OCI-LY7 (cell line): ENCODE measurements around the gene CMSS1. TPM values are rescaled to one million over a fixed set of nuclear protein-coding genes. Genes with fewer than 3 reads are reported as not detected.

Experiments
- BruUV-seq: library from RNA; stranded (reverse); fragments of 400-500 nt; replicated peaks from 2 replicates; lab custom pipeline; 2021; lab: Mats Ljungman, UMichigan
- CTCF ChIA-PET: fragments of 300-600 bp; sonication (Branson Sonifier 250); formaldehyde crosslinking; loops from one replicate; lab custom pipeline; 2022; ENCODE audit warnings: antibody characterized with exemption; ENCODE audit not compliant: unreplicated experiment; lab: Charles Lee
- POLR2A ChIA-PET: fragments of 300-600 bp; sonication (Branson Sonifier 250); formaldehyde crosslinking; loops from one replicate; lab custom pipeline; 2022; ENCODE audit warnings: antibody characterized with exemption; lab: Charles Lee
- DNase-seq: peaks from one replicate; pipeline ENCODE4 v3.0.0-alpha.2; 2015; ENCODE audit warnings: low spot score
- H2AFZ ChIP-seq: fragments of 200-600 bp; sonication (generic), shearing (Covaris generic); 2 replicates; pipeline ENCODE4 v1.6.1; 2014; ENCODE audit warnings: mild to moderate bottlenecking, antibody characterized with exemption, low read length, moderate library complexity
- H3K27ac ChIP-seq: fragments of 200-600 bp; sonication (generic); 2 replicates; pipeline ENCODE4 v1.5.1; 2014; ENCODE audit warnings: mixed run types, low read depth, mild to moderate bottlenecking, moderate library complexity, low read length, inconsistent platforms; ENCODE audit not compliant: poor library complexity, severe bottlenecking
- H3K36me3 ChIP-seq: fragments of 200-600 bp; sonication (generic); 2 replicates; pipeline ENCODE4 v1.6.1; 2014; ENCODE audit warnings: mild to moderate bottlenecking, antibody characterized with exemption, low read length, moderate library complexity, mixed read lengths; ENCODE audit not compliant: insufficient read depth
- H3K4me1 ChIP-seq: fragments of 200-600 bp; sonication (generic); 2 replicates; pipeline ENCODE4 v1.5.1; 2014; ENCODE audit warnings: mild to moderate bottlenecking, low read length; ENCODE audit not compliant: insufficient read depth, poor library complexity, severe bottlenecking
- H3K4me2 ChIP-seq: fragments of 200-600 bp; sonication (generic); 2 replicates; pipeline ENCODE4 v1.6.1; 2014; ENCODE audit warnings: mild to moderate bottlenecking, low read length
- H3K4me3 ChIP-seq: fragments of 200-600 bp; sonication (generic); 2 replicates; pipeline ENCODE4 v1.5.1; 2014; ENCODE audit warnings: mild to moderate bottlenecking, low read depth, low read length; ENCODE audit not compliant: poor library complexity, severe bottlenecking
- H3K79me2 ChIP-seq: fragments of 200-600 bp; sonication (generic); 2 replicates; pipeline ENCODE4 v1.6.1; 2016; ENCODE audit warnings: low read depth, mild to moderate bottlenecking, low read length, moderate library complexity, mixed read lengths; ENCODE audit not compliant: insufficient read depth
- H3K9me2 ChIP-seq: fragments of 200-600 bp; sonication (generic); 2 replicates; pipeline ENCODE4 v1.6.1; 2016; ENCODE audit warnings: mild to moderate bottlenecking, low read length, mixed read lengths; ENCODE audit not compliant: insufficient read depth
- H3K9me3 ChIP-seq: fragments of 200-600 bp; sonication (generic); 2 replicates; pipeline ENCODE4 v1.6.1; 2014; ENCODE audit warnings: mild to moderate bottlenecking, mixed run types, low read length, mixed read lengths
- H4K20me1 ChIP-seq: fragments of 200-600 bp; sonication (generic); 2 replicates; pipeline ENCODE4 v1.6.1; 2014; ENCODE audit warnings: mild to moderate bottlenecking, antibody characterized with exemption, low read length, moderate library complexity, mixed read lengths; ENCODE audit not compliant: insufficient read depth
- CTCF ChIP-seq: fragments of 200-600 bp; sonication (generic); conservative IDR thresholded peaks from 2 replicates; pipeline ENCODE4 v1.5.1; 2014; ENCODE audit warnings: mild to moderate bottlenecking, antibody characterized with exemption, low read length, moderate library complexity, mixed read lengths
- EZH2phosphoT487 ChIP-seq: fragments of 200-600 bp; sonication (generic); IDR thresholded peaks from 2 replicates; pipeline ENCODE4 v1.6.1; 2018; ENCODE audit warnings: low read depth, borderline replicate concordance, mild to moderate bottlenecking, mixed run types, antibody characterized with exemption, low read length, moderate library complexity, mixed read lengths
- intact Hi-C: fragments of 100-400 bp; cut with micrococcal nuclease; formaldehyde crosslinking; loops from one replicate; pipeline ENCODE4 v1.10.0; 2022; ENCODE audit not compliant: unreplicated experiment
- total RNA-seq, 2 experiments: library from RNA; depleted of rRNA in 1 of 2; stranded (reverse); fragments of >200 nt in 1 of 2; shearing (Covaris generic) in 1 of 2; gene quantifications; 2 replicates each; pipeline ENCODE4 v1.2.3, GENCODE V29; 2014 to 2022

CMSS1 gene
- total RNA-seq, 2 experiments from 2014 or later = 25.7 to 46.6 TPM

DNA sequence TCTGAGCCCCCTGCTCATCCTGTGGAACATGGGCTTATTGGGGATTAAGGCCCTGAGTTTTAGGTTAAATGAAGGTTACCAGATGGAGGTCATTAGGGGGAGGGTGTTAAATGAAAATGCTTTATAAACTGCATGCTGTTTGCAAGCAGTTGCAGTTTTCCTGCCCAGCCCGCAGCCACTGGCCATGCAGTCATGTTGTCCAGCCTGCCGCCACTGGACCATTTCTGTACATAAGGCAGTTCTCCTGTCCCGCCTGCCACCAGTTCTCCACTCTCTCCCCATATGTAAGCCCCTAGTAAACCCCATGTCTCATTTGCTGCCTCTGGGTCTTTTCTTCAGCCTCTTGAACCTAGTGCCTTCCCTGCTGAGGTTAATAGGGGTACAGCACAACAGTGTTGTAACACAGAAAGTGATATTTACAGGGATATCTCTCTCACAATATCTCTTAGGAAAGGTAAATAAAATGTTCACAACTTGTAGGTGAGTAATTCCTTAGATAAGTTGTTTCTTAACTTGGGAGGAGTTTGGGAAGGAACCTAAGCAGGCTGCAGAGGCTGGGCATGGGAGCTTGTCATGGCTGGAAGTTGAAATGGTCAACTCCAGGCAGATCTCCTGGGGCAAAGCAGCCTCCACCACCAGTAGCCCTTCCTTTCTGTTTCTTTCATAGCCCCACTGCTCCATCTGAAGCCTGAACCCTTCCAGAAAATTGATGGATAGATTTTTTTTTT lies 148.2 kb downstream of the CMSS1 start:
- CTCF ChIA-PET = no interaction called here
- Histone ChIP-seq H3K4me3 (no peak overlapping the region), H4K20me1 (no peaks in the 10 kb centered on the region), H3K9me2 (no peaks in the 10 kb centered on the region), H3K79me2 (no peaks in the 10 kb centered on the region), H2AFZ (no peak overlapping the region), H3K36me3 (no peaks in the 10 kb centered on the region), H3K4me1 (no peaks in the 10 kb centered on the region), H3K27ac (no peak overlapping the region), H3K9me3 (no peaks in the 10 kb centered on the region), H3K4me2 (no peak overlapping the region)
- BruUV-seq = no TSS peak
- no peak for DNase-seq
- no peak for TF ChIP-seq EZH2phosphoT487
- TF ChIP-seq CTCF = no peak
- intact Hi-C loops = no loop called here
- POLR2A ChIA-PET = interaction anchor here (0.6 kb wide), 1 partner anchor 29 kb away, joined by 3 read pairs; no protein-coding TSS in a partner anchor

DNA sequence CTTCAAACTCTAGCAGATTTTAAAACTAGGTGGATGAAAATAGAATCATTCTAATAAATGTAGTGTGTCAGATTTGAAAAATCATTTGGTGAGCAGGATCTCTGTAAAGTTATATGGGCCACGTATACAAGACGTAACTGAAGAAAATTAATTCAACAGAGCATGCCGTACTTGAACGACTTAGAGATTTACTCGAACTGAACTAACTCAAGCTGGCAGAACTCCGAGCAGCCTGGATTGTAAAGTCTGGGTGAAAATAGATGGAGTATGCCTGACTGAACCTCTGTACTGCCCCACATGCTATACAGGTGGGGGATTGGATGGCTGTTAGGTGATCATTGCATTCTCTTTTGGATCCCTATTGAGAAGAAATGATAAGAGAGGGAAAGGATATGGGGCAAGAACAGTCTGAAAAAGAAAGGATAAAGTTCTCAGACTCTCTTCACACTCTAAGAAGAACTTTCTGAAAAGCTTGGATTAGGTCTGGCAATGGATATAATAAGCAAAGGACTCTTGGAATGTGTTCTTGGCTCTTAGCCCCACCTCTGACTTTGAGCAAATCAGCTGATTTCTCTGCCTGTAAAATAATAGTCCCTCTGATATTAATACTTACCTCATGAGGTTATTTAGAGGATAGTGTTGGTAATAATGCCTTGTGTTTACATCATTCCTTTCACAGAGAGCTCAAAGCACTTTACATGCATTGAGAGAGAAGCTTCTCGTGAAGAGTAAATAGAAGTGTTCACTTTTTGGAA lies 149.2 kb downstream of the CMSS1 start:
- no peaks in the 10 kb centered on the region for H3K79me2 ChIP-seq
- no peak overlapping the region for H3K4me2 ChIP-seq
- ChIA-PET CTCF (no interaction called here), POLR2A (no interaction called here)
- H3K9me2 ChIP-seq = no peaks in the 10 kb centered on the region
- H3K4me1 ChIP-seq = no peaks in the 10 kb centered on the region
- H3K9me3 ChIP-seq = no peaks in the 10 kb centered on the region
- no peaks in the 10 kb centered on the region for H3K36me3 ChIP-seq
- DNase-seq = no peak
- no peaks in the 10 kb centered on the region for H4K20me1 ChIP-seq
- H3K4me3 ChIP-seq = no peak overlapping the region
- intact Hi-C loops = no loop called here
- H3K27ac ChIP-seq = no peak overlapping the region
- TF ChIP-seq CTCF (no peak), EZH2phosphoT487 (no peak)
- no TSS peak for BruUV-seq
- no peak overlapping the region for H2AFZ ChIP-seq

DNA sequence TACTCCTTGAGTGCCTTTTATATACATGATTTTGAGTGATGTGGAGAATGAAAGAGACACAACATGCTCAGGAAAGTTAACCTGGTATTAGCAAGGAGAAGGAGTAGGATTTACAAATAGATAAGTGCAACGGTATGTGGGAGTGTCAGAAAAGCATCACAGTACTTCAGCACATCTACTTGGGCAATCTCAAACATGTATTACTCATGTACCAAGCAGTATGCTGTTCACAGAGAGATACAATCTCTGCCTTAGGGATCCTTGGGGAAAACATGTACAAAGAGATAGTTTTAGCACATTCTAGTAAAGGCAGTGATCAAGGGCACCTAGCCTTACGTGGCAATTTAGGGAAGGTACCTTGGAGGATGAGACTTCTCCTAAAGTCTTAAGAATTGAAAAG lies 150.1 kb downstream of the CMSS1 start:
- Histone ChIP-seq H3K4me1 (no peaks in the 10 kb centered on the region), H3K36me3 (no peaks in the 10 kb centered on the region), H3K4me3 (no peak overlapping the region), H3K9me3 (no peaks in the 10 kb centered on the region), H2AFZ (no peak overlapping the region), H3K79me2 (no peaks in the 10 kb centered on the region), H4K20me1 (no peaks in the 10 kb centered on the region), H3K4me2 (no peak overlapping the region), H3K9me2 (no peaks in the 10 kb centered on the region), H3K27ac (no peak overlapping the region)
- ChIA-PET POLR2A (no interaction called here), CTCF (no interaction called here)
- DNase-seq = no peak
- BruUV-seq = no TSS peak
- no peak for TF ChIP-seq EZH2phosphoT487
- TF ChIP-seq CTCF = no peak
- intact Hi-C loops = no loop called here
